Stimulated activated CD8-positive, alpha-beta memory T cell treated with anti-CD3 and anti-CD28 coated beads, Interleukin-4, amount 100 ng/mL, for 24 hours (primary cell): ENCODE measurements around the gene LBHD2.

Experiments
- DNase-seq: peaks from one replicate; pipeline ENCODE4 v3.0.0-alpha.2; 2020; ENCODE audit warnings: low read depth

LBHD2 gene

GRCh38 chr14:103121121-103121845, 37.3 kb downstream of the LBHD2 start:
- no peak for DNase-seq

GRCh38 chr14:103121846-103122584, 38.0 kb downstream of the LBHD2 start:
- DNase-seq, result no peak

- DNase-seq, result no peak
Observed at GRCh38 chr14:103122585-103122946, 38.6 kb downstream of the LBHD2 start.

GRCh38 chr14:103122947-103123633, 39.1 kb downstream of the LBHD2 start, which contains the start of gene TNFAIP2:
Gene TNFAIP2, plus strand, starts transcription at chr14:103123461. Its CDS starts 2,997 bp downstream, at chr14:103126458.
- no peak for DNase-seq

- no peak for DNase-seq
Observed at GRCh38 chr14:103123634-103124500, 39.9 kb downstream of the LBHD2 start.

- no peak for DNase-seq
Observed at GRCh38 chr14:103124501-103125001, 40.5 kb downstream of the LBHD2 start.

GRCh38 chr14:103125098-103126070, 41.4 kb downstream of the LBHD2 start:
- no peak for DNase-seq

GRCh38 chr14:103126088-103126872, 42.3 kb downstream of the LBHD2 start:
- no peak for DNase-seq

GRCh38 chr14:103126873-103127304, 42.9 kb downstream of the LBHD2 start:
- DNase-seq, result no peak

- no peak for DNase-seq
Observed at GRCh38 chr14:103127356-103127755, 43.3 kb downstream of the LBHD2 start.

GRCh38 chr14:103127861-103128598, 44.0 kb downstream of the LBHD2 start:
- no peak for DNase-seq

GRCh38 chr14:103128631-103129300, 44.8 kb downstream of the LBHD2 start:
- no peak for DNase-seq

- no peak for DNase-seq
Observed at GRCh38 chr14:103129301-103130016, 45.4 kb downstream of the LBHD2 start.

GRCh38 chr14:103130017-103130764, 46.2 kb downstream of the LBHD2 start:
- no peak for DNase-seq

GRCh38 chr14:103130965-103131364, 47.0 kb downstream of the LBHD2 start:
- DNase-seq, result no peak

- DNase-seq, result no peak
Observed at GRCh38 chr14:103131580-103131979, 47.6 kb downstream of the LBHD2 start.
